ENCODE results near the gene MRPS34.

The MRPS34 gene

DNA sequence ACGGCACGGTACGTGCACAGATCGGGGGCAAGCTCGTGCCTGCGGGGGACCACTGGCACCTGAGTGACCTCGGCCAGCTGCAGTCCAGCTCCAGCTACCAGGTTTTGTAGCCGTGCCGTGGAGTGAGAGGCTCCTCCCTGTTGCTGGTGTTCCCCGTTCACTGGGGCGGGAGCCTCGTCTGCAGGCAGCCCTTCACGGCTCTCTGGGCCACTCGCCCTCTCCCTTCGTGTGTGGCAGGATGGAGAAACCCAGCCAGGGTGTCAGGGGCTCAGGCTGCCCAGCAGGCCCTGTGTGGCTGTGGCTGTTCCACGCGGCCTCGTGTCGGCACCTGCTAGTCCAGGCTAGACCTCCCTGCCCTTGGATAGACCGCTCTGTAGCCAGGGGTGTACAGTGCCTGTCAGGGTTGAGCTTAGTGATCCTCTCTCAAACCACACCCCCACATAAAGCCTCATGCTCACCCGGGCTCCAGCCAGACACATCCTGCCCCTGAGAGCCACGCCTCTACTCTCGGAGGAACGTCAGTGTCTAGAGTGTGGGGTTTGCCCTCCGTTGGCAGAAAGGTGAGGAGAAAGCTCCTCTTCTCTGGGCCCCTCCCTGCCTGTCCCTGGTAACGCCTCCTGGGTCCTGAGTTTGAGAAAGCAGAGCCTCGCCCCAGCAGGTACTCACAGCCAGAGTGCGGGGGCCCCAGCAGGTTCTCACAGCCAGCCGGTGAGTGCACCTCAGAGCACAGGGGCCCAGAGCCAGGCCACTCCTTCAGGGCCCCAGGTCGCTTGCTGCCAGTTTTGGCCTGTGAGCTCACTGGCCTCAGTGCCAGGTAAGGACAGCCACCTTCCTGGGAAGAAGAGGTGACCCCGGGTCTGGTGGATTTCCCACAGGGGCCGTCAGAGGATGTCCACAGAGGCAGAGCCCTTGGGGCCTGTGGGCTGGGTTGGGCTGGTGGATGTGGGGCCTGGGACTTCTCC, 29.3 kb downstream of the MRPS34 start:
- Histone ChIP-seq H4K20me1 (ENCODE audit: insufficient read depth, low read length) (no peaks in the 10 kb centered on the region), H3K4me3 (ENCODE audit: low read length) (no peak overlapping the region), H3K27me3 (ENCODE audit: low read depth, low read length) (no peaks in the 10 kb centered on the region), H3K27ac (ENCODE audit: low read length) (no peak overlapping the region), H3K79me2 (ENCODE audit: low read length) (no peaks in the 10 kb centered on the region), H2AFZ (ENCODE audit: low read depth, low read length) (no peak overlapping the region), H3K4me2 (ENCODE audit: low read length) (no peak overlapping the region), H3K4me1 (ENCODE audit: low read length) (no peaks in the 10 kb centered on the region), H3K9me3 (ENCODE audit: insufficient read depth, low read length) (no peaks in the 10 kb centered on the region), H3K9ac (ENCODE audit: low read length) (no peak overlapping the region), H3K36me3 (replicated peaks; ENCODE audit: low read depth, low read length) (no peaks in the 10 kb centered on the region)
- TF ChIP-seq, protein P1, sequence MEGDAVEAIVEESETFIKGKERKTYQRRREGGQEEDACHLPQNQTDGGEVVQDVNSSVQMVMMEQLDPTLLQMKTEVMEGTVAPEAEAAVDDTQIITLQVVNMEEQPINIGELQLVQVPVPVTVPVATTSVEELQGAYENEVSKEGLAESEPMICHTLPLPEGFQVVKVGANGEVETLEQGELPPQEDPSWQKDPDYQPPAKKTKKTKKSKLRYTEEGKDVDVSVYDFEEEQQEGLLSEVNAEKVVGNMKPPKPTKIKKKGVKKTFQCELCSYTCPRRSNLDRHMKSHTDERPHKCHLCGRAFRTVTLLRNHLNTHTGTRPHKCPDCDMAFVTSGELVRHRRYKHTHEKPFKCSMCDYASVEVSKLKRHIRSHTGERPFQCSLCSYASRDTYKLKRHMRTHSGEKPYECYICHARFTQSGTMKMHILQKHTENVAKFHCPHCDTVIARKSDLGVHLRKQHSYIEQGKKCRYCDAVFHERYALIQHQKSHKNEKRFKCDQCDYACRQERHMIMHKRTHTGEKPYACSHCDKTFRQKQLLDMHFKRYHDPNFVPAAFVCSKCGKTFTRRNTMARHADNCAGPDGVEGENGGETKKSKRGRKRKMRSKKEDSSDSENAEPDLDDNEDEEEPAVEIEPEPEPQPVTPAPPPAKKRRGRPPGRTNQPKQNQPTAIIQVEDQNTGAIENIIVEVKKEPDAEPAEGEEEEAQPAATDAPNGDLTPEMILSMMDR (IDR thresholded peaks at IDR 0.05; ENCODE audit: low read depth, low read length), result no peak
- no peak for TF ChIP-seq EZH2phosphoT487 (IDR thresholded peaks at IDR 0.05; ENCODE audit: low read depth)

DNA sequence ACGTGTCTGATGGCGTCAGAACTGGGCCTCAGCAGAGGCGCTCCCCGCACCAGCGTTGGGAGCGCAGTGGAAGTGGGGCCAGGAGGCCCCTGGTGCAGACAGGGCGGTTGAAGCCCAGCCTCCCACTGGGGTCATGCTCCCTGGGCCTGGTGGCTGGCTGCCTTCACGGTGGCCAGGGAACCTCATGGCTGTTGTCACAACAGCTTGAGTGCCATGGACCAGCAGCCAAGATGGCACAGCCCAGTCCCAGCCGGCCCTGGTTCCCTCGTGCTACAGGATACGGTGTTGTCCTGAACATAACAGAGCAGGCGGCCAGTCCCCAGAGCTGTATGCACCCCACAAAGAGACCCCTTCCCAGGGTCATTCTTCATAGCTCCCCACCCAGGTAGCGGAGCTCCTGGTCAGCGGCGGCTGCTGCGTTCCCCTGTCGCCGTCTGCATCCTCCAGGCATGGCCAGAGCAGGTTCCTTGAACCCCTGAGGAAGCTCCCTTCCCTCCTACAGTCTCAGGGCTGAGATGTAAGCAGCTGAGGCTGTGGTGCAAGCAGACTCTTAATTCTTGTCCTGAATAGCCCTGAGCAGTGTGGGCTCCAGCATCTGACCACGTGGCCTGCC, 31.3 kb downstream of the MRPS34 start:
- Histone ChIP-seq H3K9me3 (ENCODE audit: insufficient read depth, low read length) (no peaks in the 10 kb centered on the region), H3K9ac (ENCODE audit: low read length) (no peak overlapping the region), H3K36me3 (replicated peaks; ENCODE audit: low read depth, low read length) (no peaks in the 10 kb centered on the region), H3K27me3 (ENCODE audit: low read depth, low read length) (no peaks in the 10 kb centered on the region), H3K27ac (ENCODE audit: low read length) (no peak overlapping the region), H3K4me2 (ENCODE audit: low read length) (no peak overlapping the region), H2AFZ (ENCODE audit: low read depth, low read length) (no peak overlapping the region), H3K4me1 (ENCODE audit: low read length) (no peaks in the 10 kb centered on the region), H3K4me3 (ENCODE audit: low read length) (no peak overlapping the region), H3K79me2 (ENCODE audit: low read length) (no peaks in the 10 kb centered on the region), H4K20me1 (ENCODE audit: insufficient read depth, low read length) (no peaks in the 10 kb centered on the region)
- TF ChIP-seq EZH2phosphoT487 (IDR thresholded peaks at IDR 0.05; ENCODE audit: low read depth), result no peak

DNA sequence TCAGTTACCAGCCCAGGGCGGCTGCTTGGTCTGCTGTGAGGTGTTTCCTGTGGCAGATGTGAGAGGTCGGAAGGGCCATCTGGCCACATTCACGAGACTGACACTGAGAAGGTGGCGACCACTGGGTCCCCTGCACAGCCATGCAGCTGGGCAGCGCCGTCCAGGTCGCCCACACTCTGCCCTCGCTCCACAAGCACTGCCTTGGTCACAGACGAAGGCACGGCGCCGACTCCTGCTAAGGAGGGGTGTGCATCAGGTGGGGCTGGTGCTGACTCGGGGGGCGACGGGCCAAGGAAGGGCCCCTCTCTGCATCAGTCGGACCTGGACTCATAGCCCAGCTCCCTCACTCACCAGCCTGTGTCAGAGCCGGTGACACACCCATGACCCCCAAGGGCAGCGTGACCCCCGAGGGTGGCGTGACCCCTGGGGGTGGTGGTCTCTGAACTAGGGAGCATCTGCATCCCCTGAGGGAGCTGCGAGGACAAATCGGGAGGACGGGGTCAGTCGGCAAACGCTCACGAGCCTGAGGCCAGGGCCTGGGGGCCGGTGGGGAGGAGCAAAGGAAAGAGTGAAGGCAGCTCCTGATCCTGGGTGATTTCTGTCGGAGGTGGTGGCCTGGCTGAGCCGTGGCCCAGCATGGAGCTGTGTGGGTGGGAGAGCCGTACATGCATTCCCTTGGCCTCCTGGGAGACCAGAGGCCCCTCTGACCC, 32.0 kb downstream of the MRPS34 start:
- Histone ChIP-seq H2AFZ (ENCODE audit: low read depth, low read length) (no peak overlapping the region), H3K9me3 (ENCODE audit: insufficient read depth, low read length) (no peaks in the 10 kb centered on the region), H3K36me3 (replicated peaks; ENCODE audit: low read depth, low read length) (no peaks in the 10 kb centered on the region), H3K27ac (ENCODE audit: low read length) (no peak overlapping the region), H3K9ac (ENCODE audit: low read length) (no peak overlapping the region), H3K4me1 (ENCODE audit: low read length) (no peaks in the 10 kb centered on the region), H3K4me2 (ENCODE audit: low read length) (no peak overlapping the region), H4K20me1 (ENCODE audit: insufficient read depth, low read length) (no peaks in the 10 kb centered on the region), H3K27me3 (ENCODE audit: low read depth, low read length) (no peaks in the 10 kb centered on the region), H3K4me3 (ENCODE audit: low read length) (no peak overlapping the region), H3K79me2 (ENCODE audit: low read length) (no peaks in the 10 kb centered on the region)
- TF ChIP-seq, protein P1 (IDR thresholded peaks at IDR 0.05; ENCODE audit: low read depth, low read length), result no peak
- TF ChIP-seq EZH2phosphoT487 (IDR thresholded peaks at IDR 0.05; ENCODE audit: low read depth), result no peak

DNA sequence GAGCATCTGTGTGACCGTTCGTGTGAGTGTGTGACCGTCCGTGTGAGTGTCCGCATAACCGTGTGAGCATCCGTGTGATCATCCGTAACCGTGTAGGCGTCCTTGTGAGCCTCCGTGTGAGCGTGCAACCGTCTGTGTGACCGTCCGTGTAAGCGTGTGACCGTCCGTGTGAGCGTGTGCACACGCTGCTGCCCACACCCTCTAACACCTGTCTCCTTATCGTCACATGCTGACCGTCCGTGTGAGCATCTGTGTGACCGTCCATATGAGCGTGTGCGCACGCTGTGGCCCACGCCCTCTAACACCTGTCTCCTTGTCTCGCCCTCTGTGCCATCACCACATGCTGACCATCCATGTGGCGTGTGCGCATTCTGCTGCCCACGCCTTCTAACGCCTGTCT, 32.7 kb downstream of the MRPS34 start:
- TF ChIP-seq EZH2phosphoT487 (IDR thresholded peaks at IDR 0.05; ENCODE audit: low read depth), result no peak
- H2AFZ ChIP-seq (ENCODE audit: low read depth, low read length), result no peak overlapping the region
- no peaks in the 10 kb centered on the region for H4K20me1 ChIP-seq (ENCODE audit: insufficient read depth, low read length)
- H3K9me3 ChIP-seq (ENCODE audit: insufficient read depth, low read length), result no peaks in the 10 kb centered on the region
- no peaks in the 10 kb centered on the region for H3K27me3 ChIP-seq (ENCODE audit: low read depth, low read length)
- H3K9ac ChIP-seq (ENCODE audit: low read length), result no peak overlapping the region
- no peaks in the 10 kb centered on the region for H3K79me2 ChIP-seq (ENCODE audit: low read length)
- no peak overlapping the region for H3K4me3 ChIP-seq (ENCODE audit: low read length)
- no peaks in the 10 kb centered on the region for H3K4me1 ChIP-seq (ENCODE audit: low read length)
- no peak overlapping the region for H3K27ac ChIP-seq (ENCODE audit: low read length)
- H3K36me3 ChIP-seq (replicated peaks; ENCODE audit: low read depth, low read length), result no peaks in the 10 kb centered on the region
- no peak overlapping the region for H3K4me2 ChIP-seq (ENCODE audit: low read length)

Measured in OCI-LY3 (cell line).